Aorta (tissue), 5 donors: ENCODE data around the gene PCDHB13. TPM values are rescaled to one million over a fixed set of nuclear protein-coding genes. Genes with fewer than 3 reads are reported as not detected.
A peak's percentile ranks its signal among the peaks of the same experiment; 100 is the strongest.
"Not testable (repeated sequence)": the region's sequence is repeated elsewhere in the genome, so short reads cannot be mapped to it uniquely, and the experiment has no call there.

ENCODE experiments used
- ATAC-seq: fragments of 200-7000 bp; cut with Tn5 transposase; one replicate; pipeline ENCODE4 v1.9.1; 2022; ENCODE audit warnings: moderate library complexity; ENCODE audit not compliant: low FRiP score
- DNase-seq, 2 donors: peaks; one replicate each; pipeline ENCODE4 v3.0.0-alpha.2; 2020
- H3K27ac ChIP-seq, 2 donors: one replicate each; pipeline ENCODE4 v1.5.1; 2013; ENCODE audit warnings: low read length in 2 of 2, mild to moderate bottlenecking in 2 of 2, moderate library complexity in 2 of 2, control low read depth in 1 of 2, inconsistent platforms in 1 of 2, low read depth in 1 of 2
- H3K27me3 ChIP-seq, 2 donors: one replicate each; pipeline ENCODE4 v1.6.1; 2013; ENCODE audit warnings: control low read depth in 1 of 2, low read length in 1 of 2, mild to moderate bottlenecking in 1 of 2, moderate library complexity in 1 of 2; ENCODE audit not compliant: insufficient read depth in 2 of 2, control insufficient read depth in 1 of 2
- H3K36me3 ChIP-seq, 2 donors: one replicate each; pipeline ENCODE4 v1.6.1; 2013; ENCODE audit warnings: control low read depth in 1 of 2, low read length in 1 of 2, mild to moderate bottlenecking in 1 of 2; ENCODE audit not compliant: insufficient read depth in 2 of 2, control insufficient read depth in 1 of 2
- H3K4me1 ChIP-seq, 2 donors: one replicate each; pipeline ENCODE4 v1.6.1; 2013; ENCODE audit warnings: low read length in 2 of 2, control low read depth in 1 of 2, mild to moderate bottlenecking in 1 of 2, moderate library complexity in 1 of 2; ENCODE audit not compliant: insufficient read depth in 2 of 2, control insufficient read depth in 1 of 2
- H3K4me3 ChIP-seq, 2 donors: one replicate each; pipeline ENCODE4 v1.5.1; 2013; ENCODE audit warnings: low read length in 2 of 2, control low read depth in 1 of 2, mild to moderate bottlenecking in 1 of 2
- H3K9me3 ChIP-seq: one replicate; pipeline ENCODE4 v1.6.1; 2013; ENCODE audit warnings: mild to moderate bottlenecking, low read length; ENCODE audit not compliant: control insufficient read depth
- WGBS, 2 donors: extraction: QIAGEN DNeasy Blood & Tissue Kit; methylation state at CpG; one replicate each; pipeline ENCODE4 v1.1.7; 2013; 5-methylcytosine and 5-hydroxymethylcytosine counted together
- intact Hi-C, 2 donors: fragments of 100-400 bp; cut with DNase I; formaldehyde crosslinking; loops; one replicate each; pipeline versions ENCODE4 v1.14.2 to v1.15.0; 2022
- polyA plus RNA-seq, 2 donors: library from polyadenylated mRNA; stranded (reverse); fragments of 200-250 nt; gene quantifications; one replicate each; pipeline ENCODE4 v1.2.3, GENCODE V29; 2013
- total RNA-seq, 2 donors: library from RNA; stranded (reverse); fragmentation: NEBNext Ultra II Directional; extraction: Animal tissue kit (Norgen Biotek cat#: 25700); gene quantifications; one replicate each; pipeline ENCODE4 v1.2.1, GENCODE V29; 2021
- donor health status: healthy with polysubstance abuse.
- donor health status: Bipolar disorder and iron deficiency.
- donor health status: DM: no; HTN: no; CAD: no.
- donor health status: DM: no; HTN: no; CAD: no.
- donor health status: DM: yes; HTN: yes; CAD: no.

The PCDHB13 gene
- total and polyA plus RNA-seq, 4 donors = 0.75 to 6.7 (median 2.8) TPM

DNA sequence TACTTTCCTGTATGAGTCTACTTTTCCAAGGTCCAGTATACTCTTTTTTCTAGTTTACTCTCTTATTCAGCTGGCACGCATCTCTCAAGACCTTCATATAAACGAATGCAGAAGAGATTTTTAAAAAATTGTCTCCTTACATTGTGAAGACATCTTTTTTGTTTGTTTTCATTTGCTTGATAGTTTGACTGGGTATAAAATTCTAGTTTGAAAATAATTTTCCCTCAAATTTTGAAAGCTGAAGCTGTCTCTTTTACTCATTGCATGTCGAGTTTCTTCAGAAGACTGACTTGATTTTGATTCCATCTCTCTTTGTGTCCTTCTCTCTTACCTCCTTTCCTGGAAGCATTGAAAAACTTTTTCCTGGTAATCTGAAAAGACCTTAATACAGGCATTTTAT, 17.4 kb upstream of the PCDHB13 start:
- peaks cover 20% of the 10 kb centered on the region for H3K9me3 ChIP-seq
- intact Hi-C loops = no loop called here
- 35 to 38% methylated on average over 3 of the region's 3 CpGs for WGBS, 2 donors
- no peaks in the 10 kb centered on the region for H3K36me3 ChIP-seq
- no peaks in the 10 kb centered on the region for H3K4me1 ChIP-seq
- ATAC-seq = no peak
- H3K27ac ChIP-seq = no peak overlapping the region
- DNase-seq = no peak
- H3K27me3 ChIP-seq = no peaks in the 10 kb centered on the region
- H3K4me3 ChIP-seq = no peak overlapping the region

DNA sequence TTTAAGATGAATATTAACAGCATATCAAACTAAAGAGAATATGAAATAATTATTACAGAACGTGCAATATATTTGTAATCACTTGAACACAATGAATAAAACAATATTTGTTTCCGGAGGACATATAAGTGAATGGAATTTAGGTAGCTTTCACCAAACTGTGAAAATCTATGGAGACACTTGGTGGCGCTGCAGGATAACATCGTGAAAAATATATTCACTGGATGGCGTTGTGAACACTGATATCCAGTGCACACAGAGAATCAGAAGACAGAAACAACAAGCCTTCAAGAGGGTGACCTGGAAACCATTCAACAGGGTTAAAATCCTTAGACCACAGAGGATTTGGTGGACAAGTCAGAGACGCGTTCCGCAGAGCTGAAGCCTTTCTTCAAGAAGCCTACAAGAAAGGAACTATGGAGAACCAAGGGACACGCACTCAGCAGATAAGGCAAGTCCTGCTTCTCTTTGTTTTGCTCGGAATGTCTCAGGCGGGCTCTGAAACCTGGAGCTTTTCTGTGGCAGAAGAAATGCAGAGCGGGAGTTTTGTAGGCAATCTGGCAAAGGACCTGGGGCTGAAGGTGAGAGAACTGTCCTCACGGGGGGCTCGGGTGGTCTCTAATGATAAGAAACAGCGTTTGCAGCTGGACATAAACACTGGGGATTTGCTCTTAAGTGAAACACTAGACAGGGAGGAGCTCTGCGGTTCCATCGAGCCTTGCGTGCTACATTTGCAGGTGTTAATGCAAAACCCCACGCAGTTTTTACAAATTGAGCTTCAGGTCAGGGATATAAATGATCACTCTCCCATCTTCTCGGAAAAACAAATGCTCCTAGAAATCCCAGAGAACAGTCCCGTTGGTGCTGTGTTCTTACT, 14.1 kb upstream of the PCDHB13 start, which contains the start of gene PCDHB11:
Gene PCDHB11 (plus strand): TSS at position 269 of the 877 bp plus-strand sequence. CDS start 148 bp downstream, at position 417.
- Histone ChIP-seq H3K27ac (no peak within 1 kb of the TSS), H3K4me1 (no peaks in the 10 kb centered on the region), H3K9me3 (peaks cover 24% of the 10 kb centered on the region), H3K36me3 (no peaks in the 10 kb centered on the region), H3K4me3 (peak within 1 kb of the TSS; percentile 16 to 26), H3K27me3 (no peaks in the 10 kb centered on the region)
- DNase-seq (no peak), ATAC-seq (no peak)
- intact Hi-C loops = no loop called here
- 20 to 33% methylated on average over 21 of the region's 21 CpGs for WGBS, 2 donors

DNA sequence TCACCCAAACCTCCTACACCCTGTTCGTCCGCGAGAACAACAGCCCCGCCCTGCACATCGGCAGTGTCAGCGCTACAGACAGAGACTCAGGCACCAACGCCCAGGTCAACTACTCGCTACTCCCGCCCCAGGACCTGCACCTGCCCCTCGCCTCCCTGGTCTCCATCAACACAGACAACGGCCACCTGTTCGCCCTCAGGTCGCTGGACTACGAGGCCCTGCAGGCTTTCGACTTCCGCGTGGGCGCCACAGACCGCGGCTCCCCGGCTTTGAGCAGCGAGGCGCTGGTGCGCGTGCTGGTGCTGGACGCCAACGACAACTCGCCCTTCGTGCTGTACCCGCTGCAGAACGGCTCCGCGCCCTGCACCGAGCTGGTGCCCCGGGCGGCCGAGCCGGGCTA, 12.6 kb upstream of the PCDHB13 start:
- H3K4me3 ChIP-seq, H3K4me1 ChIP-seq, DNase-seq, intact Hi-C loops, H3K27ac ChIP-seq, ATAC-seq, H3K27me3 ChIP-seq, H3K36me3 ChIP-seq: not testable (repeated sequence)
- WGBS, 2 donors = 16 to 29% methylated on average over 17 to 28 of the region's 38 CpGs
- H3K9me3 ChIP-seq = peaks cover 26% of the 10 kb centered on the region

DNA sequence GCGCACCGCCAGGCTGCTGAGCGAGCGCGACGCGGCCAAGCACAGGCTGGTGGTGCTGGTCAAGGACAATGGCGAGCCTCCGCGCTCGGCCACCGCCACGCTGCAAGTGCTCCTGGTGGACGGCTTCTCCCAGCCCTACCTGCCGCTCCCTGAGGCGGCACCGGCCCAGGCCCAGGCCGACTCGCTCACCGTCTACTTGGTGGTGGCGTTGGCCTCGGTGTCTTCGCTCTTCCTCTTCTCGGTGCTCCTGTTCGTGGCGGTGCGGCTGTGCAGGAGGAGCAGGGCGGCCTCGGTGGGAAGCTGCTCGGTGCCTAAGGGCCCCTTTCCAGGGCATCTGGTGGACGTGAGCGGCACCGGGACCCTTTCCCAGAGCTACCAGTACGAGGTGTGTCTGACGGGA, 12.1 kb upstream of the PCDHB13 start:
- H3K36me3 ChIP-seq, intact Hi-C loops, DNase-seq, H3K4me3 ChIP-seq, H3K27me3 ChIP-seq, ATAC-seq, H3K4me1 ChIP-seq, H3K27ac ChIP-seq: not testable (repeated sequence)
- WGBS, 2 donors = 21 to 28% methylated on average over 25 to 32 of the region's 35 CpGs
- H3K9me3 ChIP-seq = peaks cover 26% of the 10 kb centered on the region

DNA sequence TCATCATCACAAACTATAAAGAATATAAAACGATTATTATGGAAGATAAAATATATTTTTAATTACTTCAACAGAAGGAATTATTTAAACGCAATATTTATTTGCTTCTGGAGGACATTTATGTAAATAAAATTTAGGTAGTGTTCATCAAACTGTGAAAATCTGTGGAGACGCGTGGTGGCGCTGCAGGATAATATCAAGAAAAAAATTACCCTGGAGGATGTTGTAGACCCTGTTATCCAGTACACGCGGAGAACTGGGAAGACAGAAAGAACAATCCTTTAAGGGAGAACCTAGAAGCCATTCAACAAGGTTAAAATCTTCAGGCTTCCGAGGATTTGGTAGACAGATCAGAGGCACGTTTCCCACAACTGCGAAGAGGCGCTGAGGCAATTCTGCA, 5.2 kb upstream of the PCDHB13 start, which contains the start of gene PCDHB12:
Gene PCDHB12 (plus strand): TSS at position 242 of the 400 bp plus-strand sequence. CDS start 189 bp downstream, outside the sequence.
- Histone ChIP-seq H3K27me3 (no peaks in the 10 kb centered on the region), H3K4me3 (peak within 1 kb of the TSS in 1 of 2 donors; percentile 28), H3K27ac (no peak within 1 kb of the TSS), H3K4me1 (no peaks in the 10 kb centered on the region), H3K9me3 (peaks cover 15% of the 10 kb centered on the region), H3K36me3 (no peaks in the 10 kb centered on the region)
- intact Hi-C loops = no loop called here
- no peak for DNase-seq
- ATAC-seq = no peak
- 14 to 18% methylated on average over 11 of the region's 11 CpGs for WGBS, 2 donors

DNA sequence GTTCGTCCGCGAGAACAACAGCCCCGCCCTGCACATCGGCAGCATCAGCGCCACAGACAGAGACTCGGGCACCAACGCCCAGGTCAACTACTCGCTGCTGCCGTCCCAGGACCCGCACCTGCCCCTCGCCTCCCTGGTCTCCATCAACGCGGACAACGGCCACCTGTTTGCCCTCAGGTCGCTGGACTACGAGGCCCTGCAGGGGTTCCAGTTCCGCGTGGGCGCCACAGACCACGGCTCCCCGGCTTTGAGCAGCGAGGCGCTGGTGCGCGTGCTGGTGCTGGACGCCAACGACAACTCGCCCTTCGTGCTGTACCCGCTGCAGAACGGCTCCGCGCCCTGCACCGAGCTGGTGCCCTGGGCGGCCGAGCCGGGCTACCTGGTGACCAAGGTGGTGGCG, 3.4 kb upstream of the PCDHB13 start:
- H3K27ac ChIP-seq, H3K4me1 ChIP-seq, H3K4me3 ChIP-seq, H3K27me3 ChIP-seq, H3K36me3 ChIP-seq, DNase-seq, ATAC-seq, intact Hi-C loops: not testable (repeated sequence)
- peaks cover 16% of the 10 kb centered on the region for H3K9me3 ChIP-seq
- 24 to 33% methylated on average over 30 to 39 of the region's 39 CpGs for WGBS, 2 donors

DNA sequence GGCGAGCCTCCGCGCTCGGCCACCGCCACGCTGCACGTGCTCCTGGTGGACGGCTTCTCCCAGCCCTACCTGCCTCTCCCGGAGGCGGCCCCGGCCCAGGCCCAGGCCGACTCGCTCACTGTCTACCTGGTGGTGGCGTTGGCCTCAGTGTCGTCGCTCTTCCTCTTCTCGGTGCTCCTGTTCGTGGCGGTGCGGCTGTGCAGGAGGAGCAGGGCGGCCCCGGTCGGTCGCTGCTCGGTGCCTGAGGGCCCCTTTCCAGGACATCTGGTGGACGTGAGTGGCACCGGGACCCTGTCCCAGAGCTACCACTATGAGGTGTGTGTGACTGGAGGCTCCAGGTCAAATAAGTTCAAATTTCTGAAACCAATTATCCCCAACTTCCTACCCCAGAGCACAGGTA, 2.9 kb upstream of the PCDHB13 start:
- H3K4me3 ChIP-seq, DNase-seq, ATAC-seq, H3K4me1 ChIP-seq, H3K36me3 ChIP-seq, H3K27me3 ChIP-seq, intact Hi-C loops, H3K27ac ChIP-seq: not testable (repeated sequence)
- WGBS, 2 donors = 18 to 26% methylated on average over 19 to 26 of the region's 27 CpGs
- H3K9me3 ChIP-seq = peaks cover 15% of the 10 kb centered on the region

DNA sequence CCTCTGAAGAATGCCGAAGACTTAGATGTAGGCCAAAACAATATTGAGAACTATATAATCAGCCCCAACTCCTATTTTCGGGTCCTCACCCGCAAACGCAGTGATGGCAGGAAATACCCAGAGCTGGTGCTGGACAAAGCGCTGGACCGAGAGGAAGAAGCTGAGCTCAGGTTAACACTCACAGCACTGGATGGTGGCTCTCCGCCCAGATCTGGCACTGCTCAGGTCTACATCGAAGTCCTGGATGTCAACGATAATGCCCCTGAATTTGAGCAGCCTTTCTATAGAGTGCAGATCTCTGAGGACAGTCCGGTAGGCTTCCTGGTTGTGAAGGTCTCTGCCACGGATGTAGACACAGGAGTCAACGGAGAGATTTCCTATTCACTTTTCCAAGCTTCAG, 864 bp downstream of the PCDHB13 start:
- H3K4me3 ChIP-seq, H3K4me1 ChIP-seq, H3K27ac ChIP-seq, H3K36me3 ChIP-seq, H3K27me3 ChIP-seq, DNase-seq, intact Hi-C loops: not testable (repeated sequence)
- peak; percentile 7 for ATAC-seq
- 50 to 52% methylated on average over 9 to 11 of the region's 12 CpGs for WGBS, 2 donors
- H3K9me3 ChIP-seq = peaks cover 19% of the 10 kb centered on the region

DNA sequence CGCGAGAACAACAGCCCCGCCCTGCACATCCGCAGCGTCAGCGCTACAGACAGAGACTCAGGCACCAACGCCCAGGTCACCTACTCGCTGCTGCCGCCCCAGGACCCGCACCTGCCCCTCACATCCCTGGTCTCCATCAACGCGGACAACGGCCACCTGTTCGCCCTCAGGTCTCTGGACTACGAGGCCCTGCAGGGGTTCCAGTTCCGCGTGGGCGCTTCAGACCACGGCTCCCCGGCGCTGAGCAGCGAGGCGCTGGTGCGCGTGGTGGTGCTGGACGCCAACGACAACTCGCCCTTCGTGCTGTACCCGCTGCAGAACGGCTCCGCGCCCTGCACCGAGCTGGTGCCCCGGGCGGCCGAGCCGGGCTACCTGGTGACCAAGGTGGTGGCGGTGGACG, 1.8 kb downstream of the PCDHB13 start:
- intact Hi-C loops = not testable (repeated sequence)
- peaks cover 14% of the 10 kb centered on the region for H3K9me3 ChIP-seq

More for the DNA sequence above, 1.8 kb downstream of the PCDHB13 start:
- not testable (repeated sequence) for H3K27ac ChIP-seq, DNase-seq, ATAC-seq, H3K36me3 ChIP-seq, H3K27me3 ChIP-seq, H3K4me1 ChIP-seq, H3K4me3 ChIP-seq
- WGBS, 2 donors = 26 to 29% methylated on average over 27 to 37 of the region's 40 CpGs
